Medulla oblongata (tissue), 1 donor: ENCODE data around the gene DLG2.
"Not testable (repeated sequence)": the region's sequence is repeated elsewhere in the genome, so short reads cannot be mapped to it uniquely, and the experiment has no call there.

Experiments
- DNase-seq: peaks from one replicate; pipeline ENCODE4 v3.0.0-alpha.2; 2015; ENCODE audit errors: extremely low spot score

DLG2 gene

DNA sequence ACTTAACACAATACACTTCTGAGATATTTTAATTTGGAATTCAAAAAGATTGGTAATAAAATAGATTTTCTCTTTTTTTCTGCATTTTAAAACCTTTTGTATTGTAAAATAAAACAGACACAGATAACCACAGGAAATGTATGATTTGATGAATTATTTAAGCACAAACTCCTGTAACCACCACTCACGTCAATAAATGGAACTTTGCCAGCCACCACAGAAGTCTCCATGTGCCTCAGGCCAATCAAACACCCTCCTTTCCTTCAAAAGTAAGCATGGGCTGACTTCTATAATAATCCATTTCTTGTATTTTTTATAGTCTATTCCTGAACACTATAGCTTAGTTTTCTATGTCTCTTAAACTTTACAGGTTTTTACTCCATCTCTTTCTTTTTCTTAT, 721.7 kb downstream of the DLG2 start:
- no peak for DNase-seq

DNA sequence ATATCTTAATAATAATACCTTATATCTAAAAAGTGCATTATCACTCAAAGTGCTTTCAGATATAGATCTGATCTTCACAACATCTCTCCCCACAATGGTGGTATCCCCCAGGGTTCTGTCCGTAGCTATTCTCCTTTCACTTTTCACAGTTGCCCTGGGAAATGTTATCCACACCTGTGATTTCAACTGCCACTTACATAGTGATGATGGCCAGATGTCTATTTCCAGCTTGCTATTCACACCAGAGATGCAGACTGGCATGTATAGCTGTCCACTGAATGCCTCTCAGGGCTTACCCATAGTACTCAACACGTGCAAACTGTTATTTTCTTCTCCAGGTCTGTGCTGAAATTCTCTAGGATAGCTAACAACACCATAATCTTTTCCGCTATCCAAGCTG, 724.7 kb downstream of the DLG2 start:
- no peak for DNase-seq

DNA sequence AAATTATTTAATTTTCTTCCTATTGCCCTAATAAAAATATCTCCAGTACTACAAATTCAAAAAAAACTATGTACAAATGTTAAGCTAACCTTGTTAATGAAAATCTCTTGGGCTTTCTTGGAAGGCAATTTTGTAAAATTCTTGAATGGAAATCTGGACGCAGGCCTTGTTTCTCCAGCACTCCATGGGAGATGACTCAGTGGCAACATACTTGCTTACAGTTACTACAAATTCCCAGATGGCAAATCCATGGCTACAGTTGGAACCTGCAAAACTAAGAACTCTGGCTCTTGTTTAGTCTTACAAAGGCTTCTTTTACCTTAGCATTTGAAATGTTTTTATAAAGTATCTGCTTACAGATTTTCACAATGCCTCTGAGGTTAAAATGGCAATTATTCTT, 725.2 kb downstream of the DLG2 start:
- DNase-seq: no peak

DNA sequence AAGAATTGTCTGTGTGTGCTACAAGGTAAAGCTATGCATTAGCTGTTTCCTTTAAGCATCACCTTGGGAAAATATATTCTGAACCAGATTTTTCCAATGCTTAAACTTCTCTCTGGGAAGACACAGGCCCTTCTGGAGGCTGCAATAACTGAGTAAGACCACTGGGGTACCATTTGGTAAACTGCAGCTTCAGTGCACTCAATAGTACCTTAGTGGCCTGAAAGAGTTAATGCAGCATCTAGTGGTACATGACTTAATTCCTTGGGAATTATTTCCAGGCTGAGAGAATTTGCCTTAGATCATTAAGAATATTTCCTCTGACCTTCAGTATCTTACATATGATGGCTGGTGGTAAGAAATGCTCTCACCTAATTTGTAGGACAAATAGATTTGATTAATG, 727.4 kb downstream of the DLG2 start:
- no peak for DNase-seq

DNA sequence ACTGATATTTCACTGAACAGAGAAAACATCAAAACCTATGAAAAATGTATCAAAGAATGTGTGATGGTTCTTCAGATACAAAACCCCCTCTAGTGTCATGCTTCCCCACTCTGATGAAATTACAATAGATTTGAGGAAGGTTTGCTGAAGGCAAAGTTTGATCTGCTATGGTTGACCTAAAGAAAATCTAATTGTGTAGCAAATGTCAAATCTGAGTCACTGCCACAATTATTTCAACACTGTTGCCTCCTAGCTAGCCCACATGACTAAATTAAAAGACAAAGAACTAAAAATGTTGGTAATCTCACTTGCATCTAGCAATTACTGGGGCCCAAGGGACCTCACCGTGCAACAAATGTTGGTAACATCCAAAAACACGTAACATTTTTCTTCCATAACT, 728.0 kb downstream of the DLG2 start:
- no peak for DNase-seq

DNA sequence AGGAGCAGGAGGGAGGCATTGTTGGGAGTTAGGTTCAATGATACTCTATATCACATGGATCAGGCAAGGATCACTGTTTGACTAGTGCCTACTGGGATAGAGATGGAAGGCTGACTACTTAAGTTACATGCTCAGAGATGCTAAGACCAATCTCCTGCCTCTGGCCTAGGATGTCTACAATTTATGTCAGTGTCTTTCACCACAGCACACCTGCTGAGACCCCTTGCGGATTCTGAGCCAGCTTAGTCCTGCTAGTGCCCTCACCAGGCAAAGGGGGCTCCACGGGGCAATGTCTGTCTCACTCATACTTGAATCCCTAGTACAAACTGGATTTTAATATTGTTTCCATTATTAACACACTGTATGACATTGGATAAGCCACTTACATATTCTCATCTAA, 732.5 kb downstream of the DLG2 start:
- DNase-seq: no peak

DNA sequence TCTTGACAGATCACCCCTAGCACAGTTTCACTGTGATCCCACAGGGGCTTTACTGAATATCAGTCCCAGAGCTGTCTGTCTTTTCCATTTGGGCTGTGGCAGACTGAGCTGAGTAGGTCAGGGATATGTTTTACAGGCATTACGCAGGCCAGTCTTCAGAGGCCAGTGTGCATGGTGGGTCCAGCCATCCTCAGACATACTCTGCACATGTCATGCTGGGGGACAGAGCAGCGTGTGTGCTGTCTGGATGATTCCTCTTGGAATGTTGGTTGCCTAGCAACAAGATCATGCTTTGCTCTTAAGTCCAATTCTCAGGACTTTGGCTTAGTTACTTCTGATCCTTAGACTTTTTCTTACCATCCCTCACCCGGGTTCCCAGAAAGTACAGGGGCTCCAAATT, 736.5 kb downstream of the DLG2 start:
- no peak for DNase-seq

DNA sequence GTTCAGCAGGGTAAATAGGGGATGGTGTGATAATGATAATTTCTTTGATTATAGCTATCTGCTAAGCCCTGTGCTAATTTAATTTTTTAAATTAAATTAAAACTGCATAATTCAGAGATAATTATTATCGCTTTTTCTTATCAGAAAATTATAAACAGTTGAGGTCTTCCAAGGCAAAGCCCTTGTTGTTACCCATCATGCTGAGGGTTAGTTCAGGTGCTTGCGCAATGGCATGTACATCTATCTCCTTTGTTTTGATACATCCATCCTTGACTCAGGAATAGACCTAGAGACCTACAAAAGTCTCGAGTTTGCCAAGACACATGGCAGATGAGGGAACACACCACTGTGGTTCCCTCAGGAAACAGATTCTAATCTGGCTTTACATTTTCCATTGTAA, 737.6 kb downstream of the DLG2 start:
- no peak for DNase-seq

DNA sequence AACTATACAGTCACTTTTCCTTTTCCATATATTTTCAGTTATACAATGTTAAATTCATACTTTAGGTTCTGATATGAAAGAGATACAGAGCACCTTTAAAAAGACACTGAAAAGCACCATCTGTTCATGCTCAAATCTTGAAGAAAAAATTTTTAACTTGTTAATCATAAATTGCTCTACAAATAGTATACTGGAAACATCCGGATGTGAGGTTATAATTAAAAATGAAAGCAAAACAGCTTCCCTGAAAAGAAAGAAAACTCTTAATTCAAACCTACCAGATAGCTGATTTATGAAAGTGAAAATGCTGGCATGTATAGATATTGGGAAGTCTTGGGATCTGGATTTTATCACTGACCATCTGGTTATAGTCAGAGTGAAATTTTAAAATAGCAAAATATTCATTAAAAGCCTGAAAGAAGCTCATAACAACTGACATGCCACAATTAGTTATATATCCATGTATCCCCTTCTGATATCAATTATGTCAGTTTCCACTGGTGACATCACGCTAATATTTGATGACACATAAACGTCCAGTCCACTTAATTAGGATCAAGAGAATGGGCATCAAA, 740.0 kb downstream of the DLG2 start:
- no peak for DNase-seq

DNA sequence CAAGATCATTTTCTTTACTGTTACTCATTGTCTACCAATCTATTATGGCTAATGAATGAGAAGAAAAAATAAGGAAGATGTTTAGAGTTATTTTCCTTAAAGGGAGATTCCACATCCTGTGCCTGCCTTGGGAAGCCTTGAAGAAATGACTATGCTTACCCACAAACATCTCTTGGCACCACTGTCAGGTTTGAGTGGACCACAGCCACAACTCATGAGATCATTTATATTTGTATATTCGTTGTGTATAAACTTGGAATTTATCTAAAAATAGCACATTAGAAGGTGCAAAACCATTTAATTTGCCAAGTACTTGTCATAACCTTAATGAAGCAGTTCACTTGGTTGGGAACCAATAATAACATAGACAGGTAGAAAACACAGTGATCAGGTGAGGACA, 740.8 kb downstream of the DLG2 start:
- DNase-seq: no peak

DNA sequence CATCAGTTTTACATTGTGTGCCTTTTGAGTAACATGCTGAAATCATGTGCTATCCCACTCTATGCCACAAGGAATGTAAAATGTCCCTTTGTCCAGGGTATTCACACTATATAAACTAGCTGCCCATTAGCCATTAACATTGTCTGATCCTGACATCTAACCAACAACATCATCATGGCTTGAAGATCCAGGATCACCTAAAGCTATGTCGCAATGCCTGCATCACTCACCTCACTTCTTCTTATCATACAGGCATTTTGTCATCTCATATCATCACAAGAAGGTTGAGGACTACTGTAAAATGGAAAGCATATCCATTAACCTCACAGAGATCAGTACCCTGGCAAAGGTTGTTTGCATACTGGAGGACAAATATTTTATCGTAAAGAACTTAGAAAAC, 742.3 kb downstream of the DLG2 start:
- DNase-seq: no peak

DNA sequence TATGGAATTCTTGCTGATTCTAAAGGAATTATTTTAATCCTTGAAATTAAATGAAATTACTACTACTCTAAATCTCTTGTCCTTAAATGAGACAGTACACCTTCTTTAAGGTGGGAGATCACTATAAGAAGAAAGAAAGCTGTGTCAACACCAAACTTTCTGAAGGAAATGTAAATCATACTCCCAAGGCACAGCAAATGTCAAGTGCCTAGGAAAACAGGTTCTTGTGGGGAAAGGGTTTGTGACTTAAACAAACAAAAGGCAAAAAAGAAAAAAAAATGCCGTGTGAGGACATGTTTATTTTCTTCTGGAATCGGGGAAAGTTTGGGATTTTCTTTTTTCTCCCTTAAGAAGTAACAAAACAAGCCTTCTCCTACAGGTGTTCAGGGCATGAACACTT, 745.1 kb downstream of the DLG2 start:
- DNase-seq: no peak

DNA sequence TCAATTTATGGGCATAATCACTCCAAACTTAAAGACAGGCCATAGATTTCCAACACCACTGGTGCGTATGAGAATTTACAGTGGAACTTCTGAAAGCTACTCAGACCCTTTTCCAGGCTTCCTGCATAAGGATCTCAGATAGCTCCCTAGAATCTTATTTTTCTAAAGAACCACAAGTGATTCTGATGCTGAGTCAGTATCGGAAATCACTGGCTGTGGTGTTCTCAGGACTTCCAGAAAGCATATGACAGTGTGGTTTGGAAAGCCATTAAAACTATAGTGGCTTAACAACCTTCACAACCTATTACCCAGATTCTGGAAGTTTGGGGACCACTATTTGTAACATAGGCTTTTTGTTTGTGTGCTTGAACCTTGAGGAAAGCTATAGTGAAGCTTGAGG, 756.0 kb downstream of the DLG2 start:
- DNase-seq: no peak

DNA sequence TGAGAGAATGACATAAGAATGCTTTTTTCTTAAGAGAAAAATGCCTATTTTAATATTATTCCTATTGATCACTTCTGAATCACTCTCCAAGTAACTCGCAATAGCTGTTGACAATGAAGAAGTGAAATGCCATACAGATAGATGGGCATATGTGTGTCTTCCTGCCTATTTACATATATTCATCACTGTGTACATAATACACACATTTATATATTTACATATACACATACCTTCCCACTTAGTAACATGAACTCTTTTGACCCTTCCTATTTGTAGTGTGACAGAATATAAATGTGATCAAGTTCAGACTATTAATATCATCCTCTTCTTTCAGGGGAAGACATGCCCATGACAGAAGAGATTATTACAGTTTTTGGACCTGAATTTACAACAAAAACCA, 756.7 kb downstream of the DLG2 start:
- no peak for DNase-seq

DNA sequence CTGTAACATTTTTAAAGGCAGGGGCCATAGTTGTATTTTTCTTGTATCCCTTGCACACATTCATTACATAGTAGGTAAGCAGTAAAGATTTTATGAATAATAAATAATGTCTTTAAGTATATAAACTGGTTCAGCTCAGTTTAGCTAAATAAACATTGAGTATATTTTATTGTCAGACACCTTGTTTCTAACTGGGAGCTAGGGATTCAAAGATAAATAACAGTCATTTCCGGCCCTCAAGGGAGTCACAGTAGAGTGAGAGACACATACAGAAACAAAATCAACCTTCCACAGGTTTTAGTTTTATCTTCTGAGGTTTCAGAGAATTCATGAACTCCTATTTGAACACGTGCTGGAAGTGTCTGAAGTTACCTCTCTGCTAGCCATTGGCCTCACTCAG, 760.2 kb downstream of the DLG2 start:
- DNase-seq: no peak

DNA sequence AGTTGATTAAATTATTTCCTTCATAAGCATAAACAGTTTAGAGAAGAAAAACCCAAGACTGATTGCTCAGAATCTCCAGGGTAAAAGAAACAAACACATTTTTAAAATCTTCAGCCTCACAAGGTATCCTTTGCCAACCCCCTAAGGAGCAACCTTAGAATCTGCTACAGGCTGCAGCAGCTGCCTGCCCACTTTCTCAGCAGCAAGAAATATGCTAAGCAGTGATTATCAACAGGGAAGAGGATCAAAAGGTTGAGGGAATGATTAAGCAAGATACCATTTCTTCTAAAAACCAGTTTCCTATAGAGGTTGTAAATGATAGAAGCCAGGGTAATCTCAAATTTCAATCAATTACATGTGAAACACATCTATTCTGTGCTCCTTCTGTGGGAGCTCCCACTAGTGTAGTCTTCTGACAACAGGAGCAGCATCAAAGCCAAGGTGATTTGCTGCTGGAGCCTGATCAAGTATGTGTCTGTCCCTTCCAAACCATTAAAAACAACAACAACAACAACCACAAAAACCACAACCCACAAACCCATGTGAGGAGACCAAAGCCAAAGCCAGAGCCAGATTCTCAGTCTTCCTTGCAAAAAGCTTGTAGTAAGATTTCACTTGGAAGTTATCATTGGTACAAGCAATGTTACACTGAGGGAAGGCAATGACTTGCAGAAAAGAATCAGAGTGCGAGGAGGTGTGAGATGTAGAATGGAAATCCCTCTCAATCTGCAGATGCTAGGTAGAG, 761.2 kb downstream of the DLG2 start:
- DNase-seq: no peak

DNA sequence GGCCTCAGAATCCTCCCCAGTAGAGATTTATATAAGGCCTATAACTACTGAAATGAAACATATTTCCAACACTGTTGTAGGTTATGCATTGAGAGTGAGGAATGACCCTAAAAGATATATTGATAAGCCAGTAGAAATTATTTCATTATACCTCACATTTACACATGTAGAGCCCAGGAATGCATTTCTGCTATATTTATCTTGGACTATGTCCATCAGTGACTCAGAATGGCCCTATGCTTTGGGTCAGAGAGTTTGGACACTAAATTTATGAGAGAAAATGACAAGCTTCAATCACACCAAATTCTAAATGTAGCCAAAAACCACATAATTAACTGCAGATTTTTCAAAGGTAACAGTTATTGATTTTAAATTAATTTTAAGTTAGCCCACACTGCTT, 761.9 kb downstream of the DLG2 start:
- DNase-seq: no peak

DNA sequence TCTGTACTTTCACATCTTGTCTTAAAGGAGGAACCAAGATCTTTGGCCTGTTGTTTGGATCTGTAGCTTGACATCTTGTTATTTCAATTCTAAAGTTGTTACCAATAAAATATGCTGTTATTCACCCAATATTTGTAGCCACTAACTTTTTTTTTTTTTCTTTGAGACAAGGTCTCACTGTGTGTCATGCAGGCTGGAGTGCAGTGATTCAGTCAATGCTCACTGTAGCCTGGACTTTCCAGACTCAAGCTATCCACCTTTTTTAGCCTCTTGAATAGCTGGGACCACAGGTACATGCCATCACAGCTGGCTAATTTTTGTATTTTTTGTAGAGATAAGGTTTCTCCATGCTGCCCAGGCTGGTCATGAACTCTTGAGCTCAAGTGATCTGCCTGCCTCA, 769.4 kb downstream of the DLG2 start:
- DNase-seq: no peak

DNA sequence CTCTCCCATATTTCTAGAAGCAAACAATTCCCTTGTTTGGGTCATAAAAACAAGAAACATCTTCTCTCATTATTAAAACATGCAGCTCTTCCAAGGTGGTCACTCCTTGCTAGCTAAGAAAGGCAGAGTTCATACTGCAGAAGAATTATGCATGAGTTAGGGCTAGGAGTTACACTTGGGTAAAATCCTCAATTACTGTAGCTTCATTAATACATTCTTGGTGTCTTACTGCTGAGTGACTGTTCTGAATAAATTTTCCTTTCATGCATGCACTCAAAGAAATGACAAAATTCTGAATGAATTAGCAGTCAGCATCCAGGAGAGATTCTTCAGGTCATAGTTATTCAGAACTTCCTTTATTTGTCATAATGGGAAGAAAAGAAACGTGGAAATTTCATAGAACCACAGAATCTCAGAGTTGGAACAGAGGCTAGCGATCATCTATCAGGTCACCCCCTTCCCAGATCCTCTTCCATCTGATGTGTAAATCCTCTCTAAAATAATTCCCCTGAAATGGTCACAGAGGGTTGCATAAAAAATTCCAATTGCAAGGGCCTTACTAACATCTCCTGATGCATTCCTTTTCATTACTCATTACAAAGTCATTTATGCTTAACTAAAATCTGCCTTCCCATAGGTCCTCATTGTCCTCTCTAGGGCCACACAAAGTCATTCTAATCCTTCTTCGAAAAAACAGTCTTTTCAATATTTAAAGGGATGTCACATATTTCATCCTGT, 771.5 kb downstream of the DLG2 start:
- no peak for DNase-seq

DNA sequence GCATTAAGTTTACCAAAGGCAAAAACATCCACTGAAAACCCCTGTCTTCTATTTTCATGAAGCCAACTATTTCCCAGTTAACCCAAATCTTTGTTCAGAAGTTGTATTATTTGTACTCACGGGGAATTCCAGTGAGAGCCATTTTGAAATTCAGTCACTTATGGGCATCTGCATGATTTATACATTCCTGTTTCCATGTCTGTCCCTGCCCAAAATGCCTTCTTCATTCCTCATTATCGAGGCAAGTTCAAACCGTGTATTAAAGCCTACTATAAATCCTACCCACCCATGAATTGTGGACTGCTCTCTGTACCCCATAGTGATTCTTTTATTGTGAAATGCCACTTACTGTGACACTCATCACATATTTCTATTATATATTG, 772.7 kb downstream of the DLG2 start:
- DNase-seq: no peak

DNA sequence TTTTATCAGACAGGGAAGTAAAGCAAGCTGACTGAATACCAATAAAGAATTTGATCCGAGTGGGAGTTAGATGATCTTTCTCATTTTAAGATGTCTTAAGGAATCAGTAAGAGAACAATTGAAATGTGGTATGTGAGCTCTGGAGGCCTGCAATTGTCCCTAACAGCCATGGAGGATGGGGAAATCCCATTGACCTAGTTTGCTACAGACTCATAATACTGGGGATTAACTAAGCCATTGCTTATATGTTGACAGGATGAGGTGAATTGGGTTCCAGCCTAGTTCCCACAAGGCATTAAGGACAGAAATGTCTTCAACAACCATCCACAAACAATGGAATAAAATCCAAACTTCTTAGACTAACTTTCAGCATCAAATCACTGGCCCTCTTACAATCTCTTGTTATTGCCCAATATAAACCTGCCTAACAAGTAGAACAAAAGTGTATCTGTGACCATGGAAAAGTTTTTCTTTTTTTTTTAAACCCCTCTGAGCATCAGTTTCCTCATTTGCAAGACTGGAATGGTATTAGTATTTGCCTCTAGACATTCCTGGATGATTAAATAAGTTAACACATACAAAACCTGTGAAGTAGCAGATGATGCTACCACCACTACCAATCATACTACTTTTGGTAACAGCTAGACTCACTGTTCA, 773.2 kb downstream of the DLG2 start:
- no peak for DNase-seq

DNA sequence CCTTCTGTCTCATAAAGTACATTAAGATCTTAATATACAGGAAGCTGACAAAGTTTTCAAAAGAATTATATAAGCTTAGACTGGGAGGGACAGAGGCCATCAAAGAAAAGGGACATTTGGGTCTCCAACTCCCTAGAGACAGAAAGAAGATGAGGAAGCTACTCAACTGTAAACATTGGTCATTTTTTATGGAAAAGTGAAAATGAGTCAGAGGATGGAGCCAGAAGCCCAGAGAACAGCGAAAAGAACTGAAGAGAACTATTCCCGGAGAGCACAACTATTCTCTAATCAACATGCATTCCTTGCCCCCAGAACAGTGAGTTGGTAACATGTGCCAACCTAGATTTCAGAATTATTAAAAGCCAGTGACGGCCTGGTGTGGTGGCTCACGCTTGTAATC, 779.3 kb downstream of the DLG2 start:
- no peak for DNase-seq

DNA sequence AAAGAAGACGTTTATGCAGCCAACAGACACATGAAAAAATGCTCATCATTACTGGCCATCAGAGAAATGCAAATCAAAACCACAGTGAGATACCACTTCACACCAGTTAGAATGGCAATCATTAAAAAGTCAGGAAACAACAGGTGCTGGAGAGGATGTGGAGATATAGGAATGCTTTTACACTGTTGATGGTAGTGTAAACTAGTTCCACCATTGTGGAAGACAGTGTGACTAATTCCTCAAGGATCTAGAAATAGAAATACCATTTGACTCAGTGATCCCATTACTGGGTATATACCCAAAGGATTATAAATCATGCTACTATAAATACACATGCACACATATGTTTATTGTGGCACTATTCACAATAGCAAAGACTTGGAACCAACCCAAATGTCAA, 786.9 kb downstream of the DLG2 start:
- not testable (repeated sequence) for DNase-seq
